22Rv1 (cell line): ENCODE measurements around the gene NCR2.

Source experiments
- CTCF ChIP-seq: fragments of 450-650 bp; IDR thresholded peaks from 2 replicates; pipeline ENCODE4 v1.5.1; 2017; ENCODE audit warnings: mild to moderate bottlenecking
- ZFX ChIP-seq: fragments of 450-650 bp; IDR thresholded peaks from 2 replicates; pipeline ENCODE4 v1.6.1; 2017; ENCODE audit warnings: antibody characterized with exemption, borderline replicate concordance

- TF ChIP-seq CTCF (no peak), ZFX (no peak)
These were observed 41.7 kb downstream of the NCR2 start for GRCh38 chr6:41377071-41377470.
